GM12891 (cell line): Measurements from ENCODE around the gene PNPLA7.
"Not testable (repeated sequence)": the region's sequence is repeated elsewhere in the genome, so short reads cannot be mapped to it uniquely, and the experiment has no call there.

Source experiments
- POLR2A ChIP-seq: IDR thresholded peaks from 2 replicates; pipeline ENCODE4 v1.6.1; 2011; ENCODE audit warnings: low read depth, low read length, control low read depth
- POLR2AphosphoS5 ChIP-seq: IDR thresholded peaks from 2 replicates; pipeline ENCODE4 v1.6.1; 2011; ENCODE audit warnings: low read depth, low read length, control low read depth
- SPI1 ChIP-seq: IDR thresholded peaks from 2 replicates; pipeline ENCODE4 v1.6.1; 2011; ENCODE audit warnings: low read depth, low read length, control low read depth
- TAF1 ChIP-seq: IDR thresholded peaks from 2 replicates; pipeline ENCODE4 v1.6.1; 2011; ENCODE audit warnings: low read depth, low read length, control low read depth

GRCh38 chr9:137450539-137451222 lies 99.5 kb downstream of the PNPLA7 start:
- TF ChIP-seq POLR2A, POLR2AphosphoS5, TAF1, SPI1: not testable (repeated sequence)
